Prostate gland (tissue), 2 donors: ENCODE measurements around the gene UBE2O. TPM values are rescaled to one million over a fixed set of nuclear protein-coding genes. Genes with fewer than 3 reads are reported as not detected.

ENCODE experiments used
- DNase-seq: peaks from one replicate; pipeline ENCODE4 v3.0.0-alpha.2; 2019; ENCODE audit warnings: low spot score
- H3K27ac ChIP-seq, 2 donors: fragments of 200-600 bp; sonication (generic); 2 replicates each; pipeline ENCODE4 v1.5.1; 2017 to 2019
- H3K27me3 ChIP-seq: fragments of 200-600 bp; sonication (generic); replicated peaks from 2 replicates; pipeline ENCODE4 v1.5.1; 2019; ENCODE audit not compliant: insufficient read depth
- H3K36me3 ChIP-seq, 2 donors: fragments of 200-600 bp; sonication (generic); 1 replicate in 1 of 2; 2 replicates in 1 of 2; pipeline versions ENCODE4 v1.5.1 to v1.8.1; 2017 to 2019
- H3K4me1 ChIP-seq: fragments of 200-600 bp; sonication (generic); replicated peaks from 2 replicates; pipeline ENCODE4 v1.5.1; 2019
- H3K4me3 ChIP-seq, 2 donors: fragments of 200-600 bp; sonication (generic); 2 replicates each; pipeline ENCODE4 v1.5.1; 2017 to 2019
- H3K9me3 ChIP-seq: fragments of 200-600 bp; sonication (generic); 2 replicates; pipeline ENCODE4 v1.5.1; 2017
- POLR2A ChIP-seq: fragments of 450-650 bp; IDR thresholded peaks from one replicate; pipeline ENCODE4 v1.6.1; 2016; ENCODE audit warnings: antibody characterized with exemption, mild to moderate bottlenecking
- POLR2AphosphoS5 ChIP-seq: sonication (generic); formaldehyde crosslinking; IDR thresholded peaks from one replicate; pipeline ENCODE4 v1.6.1; 2017; ENCODE audit warnings: antibody characterized with exemption
- WGBS: methylation state at CpG from one replicate; pipeline ENCODE4 v1.1.5; 2018; 5-methylcytosine and 5-hydroxymethylcytosine counted together
- intact Hi-C: fragments of 100-400 bp; cut with DNase I; formaldehyde crosslinking; loops from one replicate; pipeline ENCODE4 v1.14.2; 2022
- total RNA-seq, 2 donors: library from RNA; depleted of rRNA; stranded (reverse); fragments of >200 nt; gene quantifications; one replicate each; pipeline ENCODE4 v1.1.0, GENCODE V29; 2016
- TF ChIP-seq, protein P1 (sequence below), 4 experiments: fragments of 200-600 bp in 2 of 4; fragments of 450-650 bp in 2 of 4; sonication (generic) in 2 of 4; IDR thresholded peaks; 1 replicate in 3 of 4; 2 replicates in 1 of 4; pipeline ENCODE4 v1.5.1; 2016 to 2019; ENCODE audit warnings: antibody characterized with exemption in 4 of 4, mild to moderate bottlenecking in 2 of 4, moderate library complexity in 2 of 4

UBE2O gene
- total RNA-seq, 2 donors from 2014 or later = 19.9 to 39.8 TPM

DNA sequence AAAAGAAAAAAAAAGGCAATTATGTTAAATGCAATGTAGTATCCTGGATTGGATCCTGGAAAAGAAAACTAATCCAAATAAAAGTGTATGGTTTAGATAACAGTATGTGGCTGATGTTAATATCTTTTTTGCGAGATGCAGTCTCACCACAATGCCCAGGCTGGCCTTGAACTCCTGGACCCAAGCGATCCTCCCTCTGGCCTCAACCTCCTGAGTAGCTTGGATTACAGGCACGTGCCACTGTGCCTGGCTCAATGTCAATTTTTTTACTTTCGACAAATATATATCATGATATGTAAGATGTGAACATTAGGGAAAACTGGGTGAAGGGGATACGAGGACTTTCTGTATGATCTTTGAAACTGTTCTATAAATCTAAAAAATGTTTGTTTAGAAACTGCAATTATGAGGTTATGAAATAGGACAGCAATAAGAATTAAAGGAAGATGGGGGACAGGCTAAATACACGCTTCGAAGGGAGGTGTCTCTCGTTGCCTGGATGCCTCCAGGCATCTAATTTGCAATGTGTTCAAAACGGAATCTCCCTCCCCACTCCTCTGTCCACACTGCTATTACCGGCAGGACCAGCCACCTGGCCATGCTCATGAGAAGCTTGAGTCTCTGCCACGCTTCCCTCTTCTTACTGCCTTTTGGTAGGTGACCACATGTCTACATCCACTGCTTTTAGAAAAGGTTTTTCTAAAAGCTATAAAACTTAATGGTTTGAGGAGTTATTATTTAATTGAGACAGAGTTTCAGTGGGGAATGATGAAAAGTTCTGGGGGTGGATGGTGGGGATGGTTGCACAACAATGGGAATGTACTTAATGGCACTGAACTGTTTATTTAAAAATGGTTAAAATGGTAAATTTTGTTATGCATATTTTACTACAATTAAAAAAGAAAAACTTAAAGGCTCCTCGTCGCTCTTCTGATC lies 15.2 kb downstream of the UBE2O start:
- no peaks in the 10 kb centered on the region for H3K27me3 ChIP-seq
- intact Hi-C loops = no loop called here

GRCh38 chr17:76435751-76436150 lies 17.2 kb downstream of the UBE2O start:
- WGBS = 98% methylated on average over 11 of the region's 11 CpGs

More for the DNA sequence above, 15.2 kb downstream of the UBE2O start:
- no peak overlapping the region for H3K4me3 ChIP-seq
- H3K27ac ChIP-seq = no peak overlapping the region
- H3K36me3 ChIP-seq = no peaks in the 10 kb centered on the region
- H3K4me1 ChIP-seq = no peaks in the 10 kb centered on the region
- WGBS = 62% methylated on average over 13 of the region's 13 CpGs
- no peaks in the 10 kb centered on the region for H3K9me3 ChIP-seq
- no peak for DNase-seq
- TF ChIP-seq POLR2A = no peak
- TF ChIP-seq, protein P1, sequence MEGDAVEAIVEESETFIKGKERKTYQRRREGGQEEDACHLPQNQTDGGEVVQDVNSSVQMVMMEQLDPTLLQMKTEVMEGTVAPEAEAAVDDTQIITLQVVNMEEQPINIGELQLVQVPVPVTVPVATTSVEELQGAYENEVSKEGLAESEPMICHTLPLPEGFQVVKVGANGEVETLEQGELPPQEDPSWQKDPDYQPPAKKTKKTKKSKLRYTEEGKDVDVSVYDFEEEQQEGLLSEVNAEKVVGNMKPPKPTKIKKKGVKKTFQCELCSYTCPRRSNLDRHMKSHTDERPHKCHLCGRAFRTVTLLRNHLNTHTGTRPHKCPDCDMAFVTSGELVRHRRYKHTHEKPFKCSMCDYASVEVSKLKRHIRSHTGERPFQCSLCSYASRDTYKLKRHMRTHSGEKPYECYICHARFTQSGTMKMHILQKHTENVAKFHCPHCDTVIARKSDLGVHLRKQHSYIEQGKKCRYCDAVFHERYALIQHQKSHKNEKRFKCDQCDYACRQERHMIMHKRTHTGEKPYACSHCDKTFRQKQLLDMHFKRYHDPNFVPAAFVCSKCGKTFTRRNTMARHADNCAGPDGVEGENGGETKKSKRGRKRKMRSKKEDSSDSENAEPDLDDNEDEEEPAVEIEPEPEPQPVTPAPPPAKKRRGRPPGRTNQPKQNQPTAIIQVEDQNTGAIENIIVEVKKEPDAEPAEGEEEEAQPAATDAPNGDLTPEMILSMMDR (IDR thresholded peaks at IDR 0.05) = no peak
- no peak for TF ChIP-seq POLR2AphosphoS5

DNA sequence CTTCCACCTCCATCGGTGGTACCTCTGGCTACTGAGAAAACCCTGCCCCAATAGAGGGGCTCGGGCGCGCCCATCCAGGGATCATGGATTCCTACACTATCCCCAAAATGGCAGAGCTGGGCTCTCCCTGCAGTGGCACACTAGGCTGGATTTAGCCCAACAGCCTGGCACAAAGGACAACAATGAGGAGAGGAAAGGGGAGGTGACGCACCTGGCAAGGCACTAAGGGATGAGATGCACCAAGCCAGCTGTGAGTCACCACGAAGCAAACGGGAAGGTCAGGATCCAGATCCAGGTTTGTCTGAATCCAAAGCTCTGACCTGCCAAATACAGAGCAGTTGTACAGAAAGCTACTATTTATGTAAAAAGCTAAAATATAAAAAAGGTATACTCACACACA lies 18.1 kb downstream of the UBE2O start:
- Histone ChIP-seq H3K4me1 (no peaks in the 10 kb centered on the region), H3K9me3 (no peaks in the 10 kb centered on the region), H3K27ac (no peak overlapping the region), H3K36me3 (no peaks in the 10 kb centered on the region), H3K27me3 (no peaks in the 10 kb centered on the region), H3K4me3 (no peak overlapping the region)
- no peak for DNase-seq
- intact Hi-C loops = no loop called here
- TF ChIP-seq POLR2A (no peak), POLR2AphosphoS5 (no peak)
- TF ChIP-seq, protein P1 (IDR thresholded peaks at IDR 0.05) = no peak
- 78% methylated on average over 7 of the region's 7 CpGs for WGBS

More at GRCh38 chr17:76435751-76436150, 17.2 kb downstream of the UBE2O start:
- H3K4me3 ChIP-seq = no peak overlapping the region
- TF ChIP-seq POLR2AphosphoS5 (no peak), POLR2A (no peak)
- no peak overlapping the region for H3K27ac ChIP-seq
- no peaks in the 10 kb centered on the region for H3K27me3 ChIP-seq
- DNase-seq = no peak
- no peaks in the 10 kb centered on the region for H3K9me3 ChIP-seq
- intact Hi-C loops = no loop called here
- no peaks in the 10 kb centered on the region for H3K36me3 ChIP-seq
- no peaks in the 10 kb centered on the region for H3K4me1 ChIP-seq

- Histone ChIP-seq H3K9me3 (no peaks in the 10 kb centered on the region), H3K27ac (no peak overlapping the region), H3K4me3 (no peak overlapping the region), H3K36me3 (no peaks in the 10 kb centered on the region), H3K27me3 (no peaks in the 10 kb centered on the region), H3K4me1 (no peaks in the 10 kb centered on the region)
- intact Hi-C loops = no loop called here
- no peak for DNase-seq
- WGBS = 90% methylated on average over 9 of the region's 9 CpGs
- no peak for TF ChIP-seq POLR2AphosphoS5
- no peak for TF ChIP-seq POLR2A
- TF ChIP-seq, protein P1 (IDR thresholded peaks at IDR 0.05) = no peak
Measured at GRCh38 chr17:76433693-76434092, 19.3 kb downstream of the UBE2O start.

DNA sequence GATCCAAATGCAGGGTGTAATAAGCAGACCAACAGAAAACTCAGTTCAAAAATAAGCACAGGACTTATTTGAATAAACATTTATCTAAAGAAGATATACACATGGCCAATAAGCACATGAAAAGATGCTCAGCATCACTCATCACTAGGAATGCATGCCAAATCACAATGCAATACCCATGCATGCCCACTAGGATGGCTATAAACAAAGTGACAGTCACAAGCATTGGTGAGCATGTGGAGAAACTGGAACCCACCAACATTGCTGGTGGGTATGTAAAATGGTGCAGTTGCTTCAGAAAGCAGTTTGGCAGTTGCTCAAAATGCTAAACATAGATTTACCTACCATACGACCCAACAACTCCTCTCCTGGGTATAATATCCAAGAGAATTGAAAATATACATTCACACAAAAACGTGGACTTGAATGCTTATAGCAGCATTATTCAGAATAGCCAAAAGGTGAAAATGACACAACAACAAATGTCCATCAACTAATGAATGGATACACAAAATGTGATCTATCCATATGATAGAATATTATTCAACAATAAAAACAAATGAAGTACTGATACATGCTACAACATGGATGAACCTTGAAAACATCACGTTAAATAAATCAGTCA lies 20.1 kb downstream of the UBE2O start:
- H3K4me3 ChIP-seq = no peak overlapping the region
- H3K9me3 ChIP-seq = no peaks in the 10 kb centered on the region
- H3K27me3 ChIP-seq = no peaks in the 10 kb centered on the region
- DNase-seq = no peak
- TF ChIP-seq, protein P1 (IDR thresholded peaks at IDR 0.05) = no peak
- TF ChIP-seq POLR2AphosphoS5 = no peak
- TF ChIP-seq POLR2A = no peak
- intact Hi-C loops = no loop called here
- WGBS = 86% methylated on average over 3 of the region's 3 CpGs
- H3K27ac ChIP-seq = no peak overlapping the region
- H3K36me3 ChIP-seq = no peaks in the 10 kb centered on the region
- H3K4me1 ChIP-seq = no peaks in the 10 kb centered on the region
